NCI-H2227 (cell line): ENCODE data around the gene ELMO1.

Experiments
- DNase-seq: peaks from one replicate; lab custom pipeline; 2025; ENCODE audit not compliant: unreplicated experiment; lab: John Stamatoyannopoulos, UW

Gene ELMO1

GRCh38 chr7:37376386-37376785 lies 72.3 kb downstream of the ELMO1 start:
- no peak for DNase-seq

GRCh38 chr7:37372750-37373149 lies 75.9 kb downstream of the ELMO1 start:
- DNase-seq: no peak

DNA sequence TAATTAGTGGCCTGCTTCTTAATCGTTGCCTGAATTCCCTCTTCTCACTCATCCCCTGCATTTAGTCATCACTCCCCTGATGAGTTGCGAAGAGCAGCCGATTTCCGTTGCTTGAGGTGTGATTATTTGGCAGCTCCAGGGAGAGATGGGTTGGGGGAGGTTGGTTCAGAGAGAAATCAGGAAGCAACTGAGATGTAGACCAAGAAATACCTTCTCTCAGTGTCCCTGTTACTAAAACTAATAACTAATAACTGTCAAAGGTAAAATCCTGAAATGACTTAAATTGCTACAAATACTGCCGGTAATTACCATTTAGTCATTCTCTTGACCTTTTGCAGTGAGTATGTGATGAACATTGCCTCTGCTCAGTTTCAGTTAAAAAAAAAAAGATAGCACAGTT lies 76.9 kb downstream of the ELMO1 start:
- DNase-seq: no peak

DNA sequence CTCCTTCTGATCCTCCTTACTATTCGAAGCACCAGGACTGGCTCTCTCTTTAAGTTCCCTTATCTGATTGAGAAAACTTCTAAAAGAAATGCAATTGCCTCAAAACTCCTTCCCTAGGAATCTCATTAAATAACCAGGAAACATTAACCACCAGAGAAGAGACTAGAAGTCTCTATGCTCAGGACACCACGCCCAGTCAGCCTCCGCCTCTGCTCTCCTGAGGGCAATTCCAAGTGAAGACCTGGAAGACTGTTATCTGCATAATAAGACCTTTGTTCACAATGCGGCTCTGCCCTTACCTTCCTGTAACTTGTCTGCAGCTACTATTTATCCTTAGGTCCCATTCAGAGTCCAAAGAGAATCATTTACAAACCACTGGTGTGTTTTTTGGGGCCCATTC lies 78.8 kb downstream of the ELMO1 start:
- DNase-seq: no peak

DNA sequence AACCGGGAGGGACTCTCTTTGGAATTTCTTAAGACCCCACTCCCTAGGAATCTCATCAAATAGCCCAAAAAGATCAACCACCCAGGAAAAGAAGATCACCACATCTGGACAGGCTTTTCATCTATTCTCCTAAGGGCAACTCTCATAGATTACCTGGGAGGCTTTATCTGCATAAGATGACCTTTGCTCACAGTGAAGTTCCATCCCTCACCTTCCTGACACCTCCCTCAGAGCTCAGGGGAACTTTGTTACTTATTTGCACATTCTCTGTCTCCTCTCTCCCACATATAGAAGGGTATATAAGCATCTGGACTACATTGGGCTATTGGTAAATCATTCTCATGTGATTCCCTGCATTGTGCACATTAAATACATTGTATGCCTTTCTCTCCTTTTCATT lies 80.1 kb downstream of the ELMO1 start:
- DNase-seq: no peak

GRCh38 chr7:37367010-37367409 lies 81.7 kb downstream of the ELMO1 start:
- DNase-seq: no peak

- DNase-seq: no peak
Measured at GRCh38 chr7:37366445-37366844, 82.2 kb downstream of the ELMO1 start.

DNA sequence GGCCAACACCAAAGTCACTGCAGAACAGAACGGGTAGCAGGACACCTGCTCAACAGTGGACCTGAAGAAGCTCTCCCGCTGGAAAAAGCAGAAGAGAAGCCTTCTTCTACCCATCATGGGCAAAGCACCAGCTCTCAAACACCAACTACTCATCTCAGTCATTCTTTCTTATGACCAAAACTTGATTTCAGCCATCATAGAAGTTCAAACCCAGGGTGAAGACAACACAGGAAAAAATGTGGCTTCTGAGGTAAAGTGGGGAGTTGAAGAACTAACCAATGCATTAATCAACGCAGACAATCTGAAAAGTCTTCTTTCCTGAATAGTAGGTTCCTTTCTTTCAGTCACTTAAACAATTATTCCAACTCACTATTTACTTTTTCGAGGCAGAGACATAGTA lies 83.3 kb downstream of the ELMO1 start:
- no peak for DNase-seq

- no peak for DNase-seq
Measured at GRCh38 chr7:37364856-37365255, 83.8 kb downstream of the ELMO1 start.

- DNase-seq: no peak
Measured at GRCh38 chr7:37363536-37364491, 84.8 kb downstream of the ELMO1 start.

DNA sequence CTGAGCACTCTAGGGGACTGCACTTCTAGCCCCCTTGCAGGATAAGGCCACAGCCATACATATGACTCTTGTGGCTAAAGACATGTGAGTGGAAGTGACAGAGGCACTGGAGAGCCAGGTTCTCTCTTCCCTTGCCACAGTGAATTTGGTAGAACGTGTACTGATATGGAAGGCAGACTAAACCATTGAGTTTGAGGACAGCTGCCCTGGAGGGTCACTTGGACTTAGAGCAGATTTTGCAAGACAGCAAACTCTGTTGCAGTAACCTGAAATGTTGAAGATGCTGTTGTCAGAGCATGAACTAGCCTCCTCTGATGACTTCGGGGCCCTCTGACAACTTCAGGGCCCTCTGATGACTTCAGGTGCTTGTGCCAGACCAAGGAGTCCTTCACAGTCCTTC lies 85.9 kb downstream of the ELMO1 start:
- no peak for DNase-seq

- DNase-seq: no peak
Measured at GRCh38 chr7:37360484-37360883, 88.2 kb downstream of the ELMO1 start.

DNA sequence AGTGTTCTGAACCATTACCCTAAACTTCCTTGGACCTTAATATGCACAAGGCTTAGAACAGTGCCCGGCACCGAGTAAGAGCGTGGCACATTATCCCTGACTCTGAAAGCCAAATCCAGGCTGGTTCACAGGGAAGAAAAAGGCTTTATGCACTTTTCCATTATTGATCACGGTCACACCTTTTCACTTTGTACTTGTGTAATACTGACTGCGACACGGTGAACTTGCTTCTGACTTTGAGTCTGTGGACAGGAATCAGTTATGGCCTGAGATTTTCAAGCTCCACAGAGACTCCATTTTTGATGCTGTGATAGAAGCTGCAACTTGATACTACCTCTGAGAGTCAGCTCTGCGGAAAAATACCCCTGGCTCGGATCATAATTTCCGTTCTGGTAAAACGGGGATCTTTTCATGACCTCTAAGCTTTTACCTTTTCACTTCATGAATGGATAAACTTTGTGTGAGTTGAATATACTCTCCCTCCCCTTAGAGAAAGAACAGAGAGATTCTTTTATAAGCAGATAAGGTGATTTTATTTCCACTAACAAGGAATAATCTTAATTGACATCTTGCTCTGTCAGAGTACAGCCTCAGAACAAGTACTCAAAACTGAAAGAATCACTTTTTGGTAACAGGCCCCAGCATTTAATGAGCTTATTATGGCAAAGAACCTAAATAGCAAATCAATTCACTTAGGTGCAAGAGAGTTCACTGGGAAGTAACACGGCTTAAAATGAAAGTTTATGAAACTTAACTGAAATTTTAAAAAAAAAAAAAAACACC lies 88.8 kb downstream of the ELMO1 start:
- DNase-seq: no peak

- no peak for DNase-seq
Measured at GRCh38 chr7:37359180-37359579, 89.5 kb downstream of the ELMO1 start.

GRCh38 chr7:37357637-37357996 lies 91.0 kb downstream of the ELMO1 start:
- DNase-seq: no peak

DNA sequence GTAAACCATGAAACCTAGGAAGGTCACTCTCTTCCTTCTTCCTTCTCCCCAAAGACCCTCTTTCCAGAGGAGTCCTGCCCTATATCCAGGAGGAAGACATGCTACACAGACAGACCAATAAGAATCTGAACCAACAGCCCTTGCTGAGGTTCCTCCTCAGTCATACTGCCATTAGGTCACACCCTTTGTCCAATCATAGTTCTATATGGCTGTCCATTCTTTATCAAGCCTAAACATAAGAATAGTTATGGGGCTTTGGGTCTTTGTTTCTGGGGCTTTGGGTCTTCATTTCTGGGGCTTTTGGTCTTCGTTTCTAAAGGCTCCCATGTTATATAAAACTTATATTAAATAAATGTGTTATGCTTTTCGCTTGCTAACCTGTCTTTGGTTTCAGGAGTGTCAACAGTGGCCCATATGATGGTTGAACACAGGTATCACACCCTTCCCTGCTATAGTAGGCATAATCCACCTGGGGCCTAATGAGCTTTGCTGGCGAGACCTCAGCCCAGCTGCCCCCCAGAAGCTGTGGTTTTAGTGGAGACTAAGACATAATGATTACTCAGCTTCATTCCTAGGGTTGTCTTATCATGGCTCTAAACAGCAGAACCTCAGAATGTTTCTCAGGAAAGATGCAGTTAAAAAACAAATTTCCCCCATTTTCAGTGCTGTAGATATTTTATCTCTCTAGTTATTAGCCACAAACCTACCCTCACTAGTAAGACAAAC lies 91.6 kb downstream of the ELMO1 start:
- no peak for DNase-seq

DNA sequence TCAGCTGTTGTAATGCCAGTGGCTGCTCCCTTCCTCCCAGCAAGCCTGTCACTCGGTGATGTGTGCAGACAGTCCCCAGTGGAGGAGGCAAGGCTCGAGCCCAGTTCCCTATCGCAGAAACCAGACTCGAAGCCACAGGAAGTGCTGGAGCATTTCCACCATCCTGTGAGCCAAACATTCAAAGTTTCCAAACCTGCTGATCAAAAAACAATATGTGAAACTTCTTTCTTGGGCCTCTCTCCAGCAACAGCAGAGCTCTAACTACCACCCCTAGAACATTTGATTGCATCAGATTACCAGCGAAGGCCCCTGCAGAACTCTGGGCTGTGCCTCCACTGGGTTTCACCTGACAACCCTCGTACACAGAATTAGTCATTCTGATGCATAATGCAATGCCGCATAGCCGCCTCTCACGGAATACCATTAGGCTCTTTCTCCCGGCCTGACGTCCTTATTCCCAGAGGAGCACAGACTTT lies 94.0 kb downstream of the ELMO1 start:
- DNase-seq: no peak

DNA sequence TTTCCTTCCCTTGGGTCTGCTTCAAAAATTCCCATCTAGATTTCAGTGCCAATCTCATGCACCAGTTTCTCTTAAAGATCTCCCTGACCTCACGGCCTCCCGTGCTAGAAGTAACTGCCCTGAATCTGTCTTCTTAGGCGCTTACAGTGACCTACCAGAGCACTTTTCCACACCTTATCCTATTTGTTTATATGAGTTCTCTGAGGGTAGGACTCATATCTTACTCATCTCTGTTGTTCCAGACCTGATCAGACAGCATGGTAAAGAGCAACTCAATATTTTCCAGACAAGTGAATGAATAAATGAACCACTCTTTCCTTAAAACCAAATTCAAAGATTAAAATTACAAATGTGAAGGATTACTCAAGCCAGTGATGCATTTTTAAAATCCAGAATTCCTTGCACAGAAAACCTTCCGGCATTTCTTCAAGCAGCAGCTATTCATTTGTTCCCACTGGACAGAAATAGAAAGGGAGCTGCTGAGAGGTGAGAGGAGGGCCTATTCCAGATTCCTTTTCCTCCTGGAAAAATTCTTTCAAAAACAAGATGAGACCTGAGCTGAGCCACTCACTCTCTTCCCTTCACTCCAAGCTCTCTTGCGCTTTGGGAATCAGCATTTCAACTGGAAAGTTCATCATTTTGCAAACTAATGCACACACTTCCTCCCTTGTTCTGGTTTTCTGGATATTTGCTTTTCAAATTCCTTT lies 94.6 kb downstream of the ELMO1 start:
- DNase-seq: no peak

GRCh38 chr7:37352974-37353948 lies 95.4 kb downstream of the ELMO1 start:
- DNase-seq: peak; percentile 49
